Kidney (tissue), 14 donors: ENCODE results near the gene ABTB1. TPM values are rescaled to one million over a fixed set of nuclear protein-coding genes. Genes with fewer than 3 reads are reported as not detected.
A peak's percentile ranks its signal among the peaks of the same experiment; 100 is the strongest.

Source experiments
- DNase-seq, 5 donors: peaks; one replicate each; pipeline ENCODE4 v3.0.0-alpha.2; 2013 to 2020
- FAIRE-seq: peaks from 2 replicates; lab custom pipeline; 2012; peaks lifted over from hg19 to GRCh38; lab: Jason Lieb, UNC
- H3K27ac ChIP-seq, 2 donors: one replicate each; pipeline ENCODE4 v1.7.0; 2013; ENCODE audit warnings: low read depth in 2 of 2, low read length in 2 of 2, inconsistent platforms in 1 of 2
- H3K27me3 ChIP-seq: one replicate; pipeline ENCODE4 v1.7.1; 2013; ENCODE audit warnings: low read length, inconsistent platforms; ENCODE audit not compliant: control insufficient read depth, insufficient read depth
- H3K36me3 ChIP-seq, 3 donors: one replicate each; pipeline versions ENCODE4 v1.7.0 to v1.7.1; 2013; ENCODE audit warnings: low read length in 3 of 3, control low read depth in 1 of 3, inconsistent platforms in 1 of 3; ENCODE audit not compliant: insufficient read depth in 3 of 3, control insufficient read depth in 2 of 3
- H3K4me1 ChIP-seq, 3 donors: one replicate each; pipeline versions ENCODE4 v1.7.0 to v1.7.1; 2013; ENCODE audit warnings: low read length in 3 of 3, inconsistent platforms in 1 of 3, low read depth in 1 of 3; ENCODE audit not compliant: control insufficient read depth in 2 of 3, insufficient read depth in 2 of 3
- H3K4me3 ChIP-seq, 3 donors: one replicate each; pipeline versions ENCODE4 v1.7.0 to v1.8.1; 2013; ENCODE audit warnings: low read length in 3 of 3, control low read depth in 1 of 3, inconsistent platforms in 1 of 3
- H3K9ac ChIP-seq, 3 donors: one replicate each; pipeline versions ENCODE4 v1.7.0 to v1.7.1; 2013; ENCODE audit warnings: low read length in 3 of 3, control low read depth in 1 of 3, inconsistent platforms in 1 of 3
- H3K9me3 ChIP-seq, 3 donors: one replicate each; pipeline versions ENCODE4 v1.7.0 to v1.7.1; 2013; ENCODE audit warnings: low read length in 3 of 3, control low read depth in 1 of 3, inconsistent platforms in 1 of 3; ENCODE audit not compliant: control insufficient read depth in 2 of 3, insufficient read depth in 1 of 3
- CTCF ChIP-seq: IDR thresholded peaks from 3 replicates; pipeline ENCODE4 v1.5.1; 2012; ENCODE audit warnings: mild to moderate bottlenecking, moderate library complexity, borderline replicate concordance; ENCODE audit not compliant: insufficient read depth; ENCODE audit errors: extremely low read depth
- intact Hi-C: fragments of 100-400 bp; cut with DNase I; formaldehyde crosslinking; loops from one replicate; pipeline ENCODE4 v1.11.1; 2022
- polyA plus RNA-seq: library from polyadenylated mRNA; stranded (reverse); fragments of 350-450 nt; fragmentation: Illumina TruSeq; extraction: RNeasy Lipid Tissue Mini Kit (QIAGEN cat#74804); gene quantifications from one replicate; pipeline ENCODE4 v1.2.3, GENCODE V29; 2014; ENCODE audit warnings: low read depth, low replicate concordance; ENCODE audit not compliant: insufficient read depth
- total RNA-seq: library from RNA; stranded (reverse); fragmentation: NEBNext Ultra II Directional; extraction: Animal tissue kit (Norgen Biotek cat#: 25700); gene quantifications from one replicate; pipeline ENCODE4 v1.2.1, GENCODE V29; 2021
- donor health status: control.
- donor health status: control.
- donor health status: control.
- donor health status: control.
- donor health status: control.
- donor health status: DM: yes; HTN: yes; CAD: no.
- donor health status: Normal renal cell carcinoma (clear cell type).

Gene ABTB1
- total and polyA plus RNA-seq, 2 donors from 2014 or later = 29.2 to 43.2 TPM

- Histone ChIP-seq H3K9ac (no peak overlapping the region), H3K4me3 (no peak overlapping the region), H3K27me3 (no peaks in the 10 kb centered on the region), H3K27ac (no peak overlapping the region), H3K36me3 (peaks cover 0 to 4% (median 0%) of the 10 kb centered on the region in 3 donors), H3K9me3 (no peaks in the 10 kb centered on the region), H3K4me1 (peaks cover 0 to 11% (median 7%) of the 10 kb centered on the region in 3 donors)
- peak in 1 of 5 donors; percentile 54 for DNase-seq
- no peak for TF ChIP-seq CTCF
- FAIRE-seq = no peak
- intact Hi-C loops = no loop called here
These were observed 20.0 kb downstream of the ABTB1 start for GRCh38 chr3:127692501-127693335.

GRCh38 chr3:127693336-127693843, 20.6 kb downstream of the ABTB1 start:
- H3K9ac ChIP-seq = no peak overlapping the region
- H3K9me3 ChIP-seq = no peaks in the 10 kb centered on the region
- TF ChIP-seq CTCF = no peak
- DNase-seq (peak in 1 of 5 donors; percentile 35), FAIRE-seq (no peak)
- H3K4me3 ChIP-seq = no peak overlapping the region
- peaks cover 0 to 4% (median 0%) of the 10 kb centered on the region in 3 donors for H3K36me3 ChIP-seq
- no peak overlapping the region for H3K27ac ChIP-seq
- no peaks in the 10 kb centered on the region for H3K27me3 ChIP-seq
- intact Hi-C loops = no loop called here
- peaks cover 0 to 18% (median 7%) of the 10 kb centered on the region in 3 donors for H3K4me1 ChIP-seq

- Histone ChIP-seq H3K36me3 (peaks cover 0 to 4% (median 0%) of the 10 kb centered on the region in 3 donors), H3K9me3 (no peaks in the 10 kb centered on the region), H3K27ac (no peak overlapping the region), H3K4me3 (no peak overlapping the region), H3K9ac (no peak overlapping the region), H3K27me3 (no peaks in the 10 kb centered on the region), H3K4me1 (peaks cover 0 to 22% (median 7%) of the 10 kb centered on the region in 3 donors)
- DNase-seq (peak in 4 of 5 donors; percentile 51 to 74 (median 56)), FAIRE-seq (no peak)
- peak; percentile 43 for TF ChIP-seq CTCF
- intact Hi-C loops = no loop called here
These were observed 21.9 kb downstream of the ABTB1 start for GRCh38 chr3:127694467-127695215.
